KOPT-K1 (cell line): ENCODE measurements around the gene CAPS.

ENCODE experiments used
- H3K27ac ChIP-seq: fragments of 200-600 bp; sonication (generic); 2 replicates; pipeline ENCODE4 v1.5.1; 2016; ENCODE audit warnings: antibody characterized with exemption, mild to moderate bottlenecking, low read depth, low read length; ENCODE audit not compliant: poor library complexity, severe bottlenecking
- H3K36me3 ChIP-seq: fragments of 200-600 bp; sonication (generic); 2 replicates; pipeline ENCODE4 v1.5.1; 2017; ENCODE audit warnings: antibody characterized with exemption, mild to moderate bottlenecking, low read length, moderate library complexity; ENCODE audit not compliant: insufficient read depth
- H3K9me3 ChIP-seq: fragments of 200-600 bp; sonication (generic); 2 replicates; pipeline ENCODE4 v1.5.1; 2017; ENCODE audit warnings: antibody characterized with exemption, low read length, mild to moderate bottlenecking; ENCODE audit not compliant: insufficient read depth, poor library complexity, severe bottlenecking

CAPS gene

DNA sequence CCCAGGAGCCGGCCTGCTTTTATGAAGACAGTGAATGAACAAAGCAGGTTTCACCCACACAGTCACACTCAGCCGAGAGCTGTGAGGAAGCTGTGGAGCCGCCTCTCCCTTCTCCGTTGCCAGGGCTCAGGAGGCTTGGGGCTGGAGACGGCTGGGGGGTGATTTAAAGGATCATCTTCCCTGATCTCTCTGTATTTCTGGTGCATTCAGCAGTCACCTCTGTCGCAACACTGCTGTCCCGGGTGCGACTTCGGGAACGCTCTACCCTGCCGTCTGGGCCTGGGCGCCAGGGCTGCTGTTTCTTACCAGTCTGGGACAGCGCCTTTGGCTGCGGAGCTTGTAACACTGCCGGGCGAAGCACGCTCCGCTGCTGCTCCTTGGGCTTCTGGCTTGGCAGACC is 18.1 kb downstream of the CAPS start:
- H3K36me3 ChIP-seq = peaks cover 88% of the 10 kb centered on the region
- H3K9me3 ChIP-seq = no peaks in the 10 kb centered on the region
- H3K27ac ChIP-seq = no peak overlapping the region

DNA sequence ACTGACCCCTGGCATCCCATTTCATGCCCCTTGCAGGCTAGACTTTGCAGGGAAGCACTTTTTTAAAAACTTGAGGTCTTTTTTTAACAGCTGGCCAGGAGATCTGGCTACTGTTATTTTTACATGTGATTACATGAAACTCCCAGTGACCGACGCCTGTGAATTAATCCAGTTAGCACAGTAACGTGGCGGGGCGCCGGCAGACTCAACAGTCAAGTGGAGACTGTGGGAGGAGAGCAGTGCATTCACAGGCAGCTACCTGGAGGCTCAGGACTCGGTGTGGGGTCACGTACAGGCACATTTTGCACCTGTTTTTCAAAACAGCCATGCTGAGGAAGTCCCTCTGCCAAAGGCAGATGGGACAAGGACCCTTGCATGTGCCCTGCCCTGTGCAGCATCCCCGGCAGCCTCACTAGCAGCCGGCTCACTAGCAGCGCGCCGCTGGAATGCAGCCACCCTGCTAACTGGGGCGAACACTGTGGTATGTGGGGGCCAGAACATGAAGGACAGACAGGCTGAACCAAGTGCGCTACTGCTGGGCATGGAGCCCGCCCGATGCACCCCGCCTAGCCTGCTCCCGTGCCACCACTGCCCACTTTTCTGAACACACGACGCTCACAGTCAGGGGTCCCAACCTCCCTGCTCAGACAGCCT is 18.7 kb downstream of the CAPS start:
- Histone ChIP-seq H3K9me3 (no peaks in the 10 kb centered on the region), H3K36me3 (peaks cover 88% of the 10 kb centered on the region), H3K27ac (no peak overlapping the region)

DNA sequence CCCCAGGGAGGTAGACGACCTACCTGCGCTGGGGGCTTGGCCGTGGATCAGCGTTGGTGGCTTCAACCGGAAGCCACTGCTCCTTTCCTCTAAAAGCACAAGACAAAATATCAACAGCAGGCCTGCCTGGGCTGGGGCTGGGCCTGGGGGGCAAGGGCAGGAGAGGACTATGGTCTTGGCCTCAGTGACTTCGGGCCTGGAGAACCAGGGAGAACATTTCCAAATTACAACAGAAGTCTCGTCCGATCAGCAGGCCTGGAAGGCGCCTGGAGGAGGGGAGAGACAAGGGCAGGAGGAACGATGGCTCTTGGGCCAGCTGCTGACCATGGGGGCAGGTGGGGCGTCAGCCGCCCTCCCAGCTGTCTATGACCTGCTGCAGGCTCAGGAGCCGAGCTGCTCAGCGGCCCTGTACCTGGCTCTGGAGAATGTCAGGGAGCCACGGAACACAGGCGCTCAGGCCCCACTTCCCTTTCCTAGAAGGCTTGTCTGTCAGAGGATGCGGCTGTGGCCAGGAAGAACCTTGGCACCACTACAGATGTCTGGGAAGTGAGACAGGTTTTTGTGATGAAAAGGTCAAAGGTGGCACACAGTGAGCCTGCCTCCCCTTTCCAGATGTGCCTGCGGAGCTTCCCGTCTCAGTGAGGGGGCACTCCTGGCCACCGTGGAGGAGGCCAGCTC is 19.5 kb downstream of the CAPS start:
- H3K36me3 ChIP-seq = peaks cover 88% of the 10 kb centered on the region
- no peak overlapping the region for H3K27ac ChIP-seq
- H3K9me3 ChIP-seq = no peaks in the 10 kb centered on the region

DNA sequence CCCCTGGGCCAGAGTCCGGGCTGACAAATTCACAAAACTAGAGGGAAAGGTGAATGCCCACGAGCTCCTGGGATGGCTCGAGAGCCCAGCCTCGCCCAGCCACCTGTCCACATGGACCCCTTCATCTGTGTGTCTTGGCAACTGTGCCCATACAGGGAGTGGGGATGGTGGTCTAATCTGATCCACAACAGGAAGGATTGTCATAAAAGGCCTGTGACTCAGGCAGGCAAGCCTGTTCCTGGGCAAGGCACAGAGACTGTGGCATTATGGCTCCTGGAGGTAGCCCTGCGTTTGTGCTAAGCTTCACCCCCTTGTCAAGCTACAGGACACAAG is 20.0 kb downstream of the CAPS start:
- Histone ChIP-seq H3K36me3 (peaks cover 88% of the 10 kb centered on the region), H3K9me3 (no peaks in the 10 kb centered on the region), H3K27ac (no peak overlapping the region)

DNA sequence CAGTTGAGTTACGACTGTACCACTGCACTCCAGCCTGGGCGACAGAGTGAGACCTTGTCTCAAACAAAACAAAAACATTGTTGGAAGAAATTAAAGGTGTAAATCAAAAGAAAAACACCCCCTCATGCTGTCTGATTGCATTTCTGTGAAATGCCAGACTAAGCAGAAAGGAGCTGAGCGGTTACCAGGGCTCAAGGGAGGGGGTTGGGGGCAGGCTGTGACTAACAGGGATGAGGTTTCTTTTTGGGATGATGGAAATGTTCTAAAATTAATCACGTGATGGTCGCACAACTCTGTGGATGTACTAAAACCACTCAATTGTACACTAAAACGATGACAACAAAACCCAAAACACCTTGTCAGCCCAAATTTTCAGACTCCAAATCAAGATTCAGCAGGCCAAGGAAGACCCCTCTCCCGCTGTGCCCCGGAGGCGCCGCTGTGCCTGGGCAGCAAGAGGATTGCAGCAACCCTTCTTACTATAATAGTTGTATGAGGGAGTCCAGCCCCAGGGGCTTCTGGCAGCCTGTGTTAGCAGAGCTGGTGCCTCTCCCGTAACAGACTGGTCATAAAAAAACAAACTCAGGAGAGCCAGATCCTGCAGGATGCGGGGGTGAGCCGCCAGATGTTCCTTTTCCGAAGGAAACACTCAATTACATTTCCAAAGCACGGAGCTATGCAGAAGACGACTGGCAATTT is 20.9 kb downstream of the CAPS start:
- Histone ChIP-seq H3K27ac (no peak overlapping the region), H3K9me3 (no peaks in the 10 kb centered on the region), H3K36me3 (peaks cover 88% of the 10 kb centered on the region)

DNA sequence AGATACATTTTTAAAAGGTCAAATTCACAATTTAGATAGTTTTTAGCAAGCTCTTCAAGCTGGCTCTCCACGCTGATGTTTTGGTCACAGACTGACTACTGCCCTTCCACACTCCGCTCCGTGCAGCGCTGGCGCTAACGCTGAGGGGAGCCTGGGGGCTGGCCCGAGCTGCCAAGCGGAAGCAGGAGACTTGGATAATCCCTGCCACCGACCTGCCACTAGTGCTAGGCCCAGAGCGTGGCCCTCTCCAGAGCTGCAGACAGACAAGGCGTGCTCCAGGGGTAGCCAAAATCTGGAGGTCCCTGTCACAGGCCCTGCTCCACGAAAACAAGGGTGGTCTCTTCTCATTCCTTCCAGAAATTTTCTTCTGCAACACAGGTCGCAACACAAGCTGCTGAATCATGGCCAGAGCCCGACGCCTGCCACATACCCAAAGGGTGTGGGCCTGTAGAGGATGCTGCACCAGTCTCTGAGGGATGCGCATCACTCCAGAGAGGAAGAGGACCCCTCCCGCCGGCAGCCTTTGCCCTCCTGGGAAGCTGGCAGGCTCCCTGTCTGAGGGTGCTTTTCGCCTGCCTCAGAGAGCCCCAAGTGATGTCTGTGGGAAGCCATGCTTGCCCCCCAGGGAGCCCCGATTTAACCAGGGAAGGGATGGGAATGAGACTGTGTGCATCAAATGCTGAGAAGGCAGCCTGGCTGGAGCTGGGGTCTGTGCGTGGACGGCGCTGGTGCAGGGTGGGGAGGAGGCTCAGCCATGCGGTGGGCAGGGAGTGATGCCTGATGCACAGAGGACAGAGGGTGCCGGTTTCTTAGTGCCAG is 21.6 kb downstream of the CAPS start:
- Histone ChIP-seq H3K27ac (no peak overlapping the region), H3K36me3 (peaks cover 88% of the 10 kb centered on the region), H3K9me3 (no peaks in the 10 kb centered on the region)

DNA sequence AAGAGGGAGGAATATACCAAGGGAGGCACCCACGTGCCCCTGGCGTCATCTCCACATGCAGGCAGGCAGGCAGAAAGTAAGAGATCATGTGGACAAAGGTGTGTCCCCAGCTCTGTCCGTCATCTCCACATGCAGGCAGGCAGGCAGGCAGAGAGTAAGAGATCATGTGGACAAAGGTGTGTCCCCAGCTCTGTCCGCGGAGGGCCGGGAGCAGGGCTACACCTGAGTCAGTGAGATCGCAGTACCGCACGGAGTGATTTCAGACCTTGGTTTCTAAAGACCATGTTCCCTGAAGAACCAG is 22.2 kb downstream of the CAPS start:
- no peaks in the 10 kb centered on the region for H3K9me3 ChIP-seq
- H3K36me3 ChIP-seq = peaks cover 88% of the 10 kb centered on the region
- H3K27ac ChIP-seq = no peak overlapping the region

DNA sequence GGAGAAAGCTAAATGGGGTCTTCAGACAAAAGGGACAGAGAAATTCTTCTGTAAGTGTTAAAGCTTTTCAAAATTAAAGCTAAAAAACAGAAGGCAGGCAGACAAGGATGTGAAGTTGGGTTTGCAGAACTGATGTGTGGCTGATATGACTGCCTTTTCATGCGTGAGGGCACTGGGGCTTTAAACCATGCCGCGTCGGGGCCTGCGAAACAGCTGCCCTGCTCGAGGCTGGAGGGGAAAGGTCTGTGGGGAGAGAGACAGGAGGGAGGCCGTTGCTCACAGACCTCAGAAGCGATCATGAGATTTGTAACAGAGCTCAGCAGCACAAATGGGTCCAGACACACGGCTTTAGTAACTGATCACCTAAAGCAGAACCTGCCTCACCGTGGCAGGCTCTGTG is 23.5 kb downstream of the CAPS start:
- no peak overlapping the region for H3K27ac ChIP-seq
- H3K36me3 ChIP-seq = peaks cover 88% of the 10 kb centered on the region
- no peaks in the 10 kb centered on the region for H3K9me3 ChIP-seq

DNA sequence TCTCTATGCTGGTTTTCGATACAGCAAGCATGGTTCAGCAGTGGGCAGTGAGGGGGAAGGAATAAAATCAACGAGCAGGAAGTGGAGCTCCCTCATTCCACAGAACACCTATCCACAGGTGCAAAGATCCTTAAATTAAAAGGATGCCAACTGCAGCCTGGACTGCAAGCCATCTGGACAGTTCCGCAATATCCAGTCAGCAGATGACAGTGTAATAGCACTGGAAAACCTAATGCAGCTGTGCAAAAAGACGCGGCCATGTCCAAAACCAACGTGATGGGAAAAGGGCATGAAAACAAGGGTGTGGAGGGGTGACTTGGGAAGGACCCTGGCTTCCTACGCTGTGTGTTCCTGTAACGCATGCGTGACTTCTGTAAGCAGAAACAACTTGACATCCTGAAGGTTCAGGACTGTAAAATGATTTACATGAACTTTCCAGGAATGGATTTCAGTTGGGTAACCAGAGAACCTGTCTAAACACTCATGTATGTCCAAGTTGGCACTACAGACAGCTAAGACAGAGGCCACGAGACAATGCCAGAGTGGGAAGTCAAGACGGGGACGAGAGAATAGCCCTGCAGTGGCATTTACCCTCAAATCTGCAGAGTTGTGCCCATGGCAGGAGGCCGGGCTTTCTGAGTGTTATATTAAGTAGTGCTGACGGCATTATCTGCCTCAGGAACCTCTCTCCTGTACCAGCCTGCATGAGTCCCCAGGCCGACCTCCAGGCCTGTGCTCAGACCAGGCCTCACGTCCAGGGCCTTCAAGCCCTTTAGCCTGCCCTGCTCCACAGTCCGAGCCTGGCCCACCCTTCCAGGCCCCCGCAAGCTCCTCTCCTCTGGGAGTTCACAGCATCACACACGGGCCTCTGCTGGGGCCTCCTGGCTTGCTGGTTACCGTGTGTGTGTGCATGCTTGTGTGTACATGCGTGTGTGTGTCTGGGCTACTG is 26.5 kb downstream of the CAPS start:
- Histone ChIP-seq H3K27ac (no peak overlapping the region), H3K36me3 (peaks cover 92% of the 10 kb centered on the region), H3K9me3 (no peaks in the 10 kb centered on the region)

DNA sequence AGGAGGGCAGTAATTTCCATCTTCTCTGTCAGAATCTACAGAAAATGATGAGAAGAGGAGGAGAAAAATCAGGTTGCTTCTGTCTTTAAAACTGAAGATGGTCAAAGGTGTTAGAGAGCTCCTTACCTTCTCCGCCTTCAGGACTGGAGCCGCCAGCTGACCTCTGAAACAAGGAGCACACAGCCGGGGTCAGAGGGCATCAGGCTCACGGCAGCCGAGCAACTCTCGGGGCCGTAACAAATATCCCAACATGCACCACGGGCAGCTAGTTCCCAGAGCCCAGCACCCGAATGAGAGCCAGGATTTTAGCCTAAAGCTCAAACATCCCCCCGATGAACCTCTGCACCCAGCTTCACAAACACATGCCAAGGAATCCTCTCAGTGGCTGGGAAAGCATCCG is 27.6 kb downstream of the CAPS start:
- H3K9me3 ChIP-seq = no peaks in the 10 kb centered on the region
- H3K27ac ChIP-seq = no peak overlapping the region
- peaks cover 92% of the 10 kb centered on the region for H3K36me3 ChIP-seq

DNA sequence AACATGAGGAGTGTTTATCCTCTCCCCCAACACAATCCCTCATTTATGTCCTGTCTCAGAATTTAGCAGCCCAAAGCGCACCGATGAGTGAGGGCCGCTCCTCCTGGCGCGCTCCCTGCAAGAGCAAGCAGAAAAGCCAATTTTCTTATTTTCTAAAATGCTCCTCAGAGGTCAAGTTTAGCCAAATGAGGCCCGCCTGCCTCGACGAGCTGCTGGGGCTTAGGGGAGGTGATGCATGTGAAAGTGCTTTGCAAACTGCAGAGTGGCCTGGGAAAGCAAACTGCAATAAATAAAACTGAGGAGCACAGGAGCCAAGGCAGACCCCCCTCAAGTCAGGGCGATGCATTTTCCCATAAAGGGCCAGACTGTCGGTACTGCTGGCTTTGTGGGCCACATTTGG is 29.0 kb downstream of the CAPS start:
- H3K36me3 ChIP-seq = peaks cover 89% of the 10 kb centered on the region
- H3K9me3 ChIP-seq = no peaks in the 10 kb centered on the region
- H3K27ac ChIP-seq = no peak overlapping the region

DNA sequence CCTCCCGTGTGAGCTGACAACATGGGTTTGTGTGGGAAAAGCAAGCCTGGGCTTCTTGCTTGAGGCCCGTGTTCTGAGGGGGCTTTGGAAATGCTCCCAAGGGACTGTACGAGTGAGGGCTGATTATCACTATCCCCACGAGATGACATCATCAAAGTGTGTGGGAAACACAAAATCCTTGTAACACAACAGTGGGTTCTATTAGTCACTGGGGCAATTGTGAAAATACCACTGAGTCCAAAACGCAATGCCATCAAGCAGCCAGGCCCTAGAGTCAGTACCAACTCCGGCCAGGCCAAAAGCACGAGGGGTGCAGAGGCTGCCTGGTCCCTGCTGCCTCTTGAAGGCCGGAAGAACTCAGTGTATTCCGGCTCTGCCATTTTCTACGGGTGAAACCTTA is 29.6 kb downstream of the CAPS start:
- no peak overlapping the region for H3K27ac ChIP-seq
- H3K9me3 ChIP-seq = no peaks in the 10 kb centered on the region
- peaks cover 87% of the 10 kb centered on the region for H3K36me3 ChIP-seq

DNA sequence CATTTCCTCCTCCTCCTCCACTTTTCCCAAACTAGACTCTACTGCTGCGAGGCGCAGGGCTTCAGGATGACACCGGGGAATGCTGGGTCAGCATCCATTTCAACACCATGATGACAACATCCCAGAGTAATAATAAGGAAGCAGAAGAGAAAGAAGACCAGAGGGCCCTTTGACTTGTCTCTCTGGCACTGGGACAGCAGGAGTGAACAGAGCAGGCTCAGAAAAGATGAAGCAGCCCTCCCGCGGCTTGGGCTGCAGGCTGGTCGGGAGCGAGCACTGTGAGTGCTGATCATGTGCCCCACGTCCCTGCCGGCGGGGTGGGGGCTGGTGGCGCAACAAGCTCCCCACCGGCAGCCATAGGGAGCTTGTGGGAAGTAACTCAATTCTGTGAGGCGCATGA is 33.4 kb downstream of the CAPS start:
- no peaks in the 10 kb centered on the region for H3K9me3 ChIP-seq
- no peak overlapping the region for H3K27ac ChIP-seq
- peaks cover 72% of the 10 kb centered on the region for H3K36me3 ChIP-seq

DNA sequence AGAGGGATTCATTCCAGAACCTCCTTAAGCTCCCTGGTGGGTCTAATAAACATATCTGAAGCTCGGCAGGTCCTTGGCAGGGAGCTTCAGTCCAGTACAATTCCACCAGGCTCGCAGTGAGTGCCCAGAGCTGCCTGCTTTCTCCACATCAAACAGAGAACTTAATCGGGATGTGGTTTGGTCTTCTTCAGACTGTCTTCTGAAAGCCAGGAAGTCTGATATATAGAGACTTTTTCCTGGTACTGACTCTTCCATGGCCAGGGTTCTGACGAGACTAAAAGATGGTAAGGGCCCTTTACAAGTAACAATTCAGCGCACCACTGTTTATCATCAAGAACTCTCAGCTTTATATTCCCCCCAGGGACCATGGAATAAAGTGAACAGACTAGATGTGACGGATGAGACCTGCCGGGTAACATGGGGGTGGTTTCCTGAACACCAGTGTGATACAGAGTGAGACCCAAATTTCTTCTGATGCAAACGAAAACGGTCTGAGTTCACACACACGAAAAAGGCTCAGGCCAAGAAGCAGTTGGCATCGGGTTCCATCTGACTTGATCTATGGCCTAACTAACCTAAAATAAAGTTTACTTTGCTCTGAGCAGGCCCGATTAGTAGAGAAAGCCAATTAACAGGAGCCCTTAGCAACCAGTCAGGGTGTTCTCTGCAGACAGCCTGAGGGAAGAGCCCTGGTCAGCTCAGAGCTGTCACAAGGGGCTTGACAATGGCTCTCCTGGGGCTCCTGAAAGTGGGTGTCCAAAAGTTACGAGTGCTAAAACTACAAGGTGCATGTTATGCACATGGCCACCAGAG is 34.9 kb downstream of the CAPS start:
- Histone ChIP-seq H3K27ac (peak overlapping the region; percentile 44), H3K36me3 (peaks cover 65% of the 10 kb centered on the region), H3K9me3 (no peaks in the 10 kb centered on the region)
